NCI-H748 treated with DMSO at 0.1 percent for 48 hours (cell line): Measurements from ENCODE around the gene GSC.
A peak's percentile ranks its signal among the peaks of the same experiment; 100 is the strongest.
"Not testable (repeated sequence)": the region's sequence is repeated elsewhere in the genome, so short reads cannot be mapped to it uniquely, and the experiment has no call there.

Source experiments
- DNase-seq: peaks from one replicate; lab custom pipeline; 2025; lab: John Stamatoyannopoulos, UW

Gene GSC

DNA sequence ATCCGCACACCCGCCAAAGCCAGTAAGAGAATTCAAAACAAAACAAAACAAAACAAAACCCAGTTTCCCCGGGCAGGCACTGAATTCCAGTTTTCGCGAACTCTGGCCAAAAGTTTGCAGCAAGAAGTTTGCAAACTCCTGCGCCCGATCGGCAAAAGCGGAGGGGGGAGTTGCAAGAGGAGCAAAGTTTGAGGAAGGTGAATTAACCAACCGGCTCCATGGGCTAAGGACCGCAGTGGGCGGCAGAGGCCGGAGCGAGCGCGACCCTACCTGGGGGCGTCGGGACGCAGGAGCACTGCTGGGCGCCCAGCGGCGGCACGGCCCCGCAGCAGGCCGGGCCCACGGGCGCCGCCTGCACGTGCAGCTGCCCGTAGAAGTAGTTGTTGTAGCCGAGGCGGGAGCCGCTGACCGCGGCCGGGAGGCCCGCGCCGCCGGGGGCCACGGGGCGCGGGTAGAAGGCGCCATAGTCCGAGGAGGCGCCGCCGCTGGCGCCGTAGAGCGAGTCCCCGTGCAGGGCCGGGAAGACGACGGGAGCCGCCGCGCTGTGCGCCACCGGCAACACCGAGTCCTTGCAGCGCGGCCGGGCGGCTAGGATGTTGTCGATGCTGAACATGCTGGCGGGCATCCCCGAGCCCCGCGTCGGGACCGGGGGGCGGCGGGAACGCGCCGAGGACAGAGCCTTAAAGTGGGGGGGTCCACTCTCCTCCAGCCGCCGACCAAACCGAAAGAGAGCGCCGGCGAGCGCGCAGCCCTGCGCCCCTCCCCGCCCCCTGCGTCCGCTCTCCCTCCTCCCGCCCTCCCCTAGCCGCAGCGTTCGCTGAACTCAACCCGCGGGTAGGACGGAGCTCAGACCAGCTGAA is at the start of gene GSC:
Gene GSC, minus strand, starts transcription at position 723 of the 860 bp plus-strand sequence. Its CDS starts 98 bp downstream, at position 625.
- peak; percentile 59 for DNase-seq

DNA sequence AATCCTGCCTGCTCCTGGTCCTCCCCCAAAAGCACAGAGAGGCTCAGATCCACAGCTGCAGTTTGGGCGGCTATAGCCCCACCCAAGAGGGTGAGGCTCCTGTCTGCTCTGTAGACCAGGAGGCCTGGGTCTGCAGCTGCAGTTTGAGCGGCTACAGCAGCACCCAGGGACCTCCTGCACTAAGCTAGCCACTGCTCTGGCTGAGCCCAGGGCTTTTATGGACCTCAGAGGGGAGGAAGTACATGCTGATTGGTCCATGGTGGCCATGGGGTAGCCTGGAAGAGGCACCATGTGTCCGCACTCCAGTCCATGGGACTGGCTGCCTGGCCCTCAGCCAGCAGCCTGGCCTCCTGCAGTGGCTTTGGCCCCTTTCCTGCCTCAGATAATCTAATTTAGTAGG is 49.6 kb upstream of the GSC start:
- DNase-seq = no peak

DNA sequence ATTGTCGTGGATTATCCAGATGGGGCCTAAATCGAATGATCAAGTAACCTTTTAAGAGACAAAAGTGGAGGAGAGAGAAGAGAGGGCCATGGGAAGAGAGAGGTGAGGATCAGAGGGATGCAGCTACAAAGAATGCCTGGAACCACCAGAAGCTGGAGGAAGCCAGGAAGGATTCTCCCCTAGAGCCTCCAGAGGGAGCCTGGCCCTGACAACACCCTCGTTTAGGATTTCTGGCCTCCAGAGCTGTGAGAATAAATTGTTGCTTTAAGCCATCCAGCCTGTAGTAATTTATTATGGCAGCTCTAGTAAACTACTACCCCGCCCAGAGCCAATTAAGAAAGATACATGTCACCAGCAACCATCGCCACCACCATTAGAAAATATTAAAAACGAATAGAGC is 46.2 kb upstream of the GSC start:
- DNase-seq = no peak

DNA sequence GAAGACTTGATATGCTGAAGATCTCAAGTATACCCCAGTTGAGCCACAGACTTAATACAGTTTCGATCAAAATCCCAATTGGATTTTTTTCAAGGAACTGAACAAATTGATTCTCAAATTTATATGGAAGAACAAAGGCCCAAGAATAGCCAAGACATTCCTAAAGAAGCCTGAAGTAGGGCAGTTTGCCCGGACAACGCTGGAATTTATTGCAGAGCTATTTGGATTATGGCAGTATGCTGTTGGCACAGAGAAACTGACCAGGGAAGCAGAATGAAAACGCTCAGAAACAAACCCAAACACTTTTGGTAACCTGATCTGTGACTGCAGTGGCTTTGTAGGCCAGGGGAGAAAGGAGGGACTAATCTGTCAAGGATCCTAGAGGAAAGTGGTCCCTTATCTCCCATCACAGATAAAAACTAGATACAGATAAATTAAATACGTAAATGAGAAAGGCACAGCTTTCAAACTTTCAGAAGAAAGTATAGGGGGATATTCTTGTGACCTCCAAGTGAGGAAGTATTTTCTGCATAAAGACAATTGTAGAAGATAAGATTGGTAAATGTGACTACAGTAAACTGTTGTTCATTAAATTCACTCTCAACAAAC is 35.9 kb upstream of the GSC start:
- no peak for DNase-seq

DNA sequence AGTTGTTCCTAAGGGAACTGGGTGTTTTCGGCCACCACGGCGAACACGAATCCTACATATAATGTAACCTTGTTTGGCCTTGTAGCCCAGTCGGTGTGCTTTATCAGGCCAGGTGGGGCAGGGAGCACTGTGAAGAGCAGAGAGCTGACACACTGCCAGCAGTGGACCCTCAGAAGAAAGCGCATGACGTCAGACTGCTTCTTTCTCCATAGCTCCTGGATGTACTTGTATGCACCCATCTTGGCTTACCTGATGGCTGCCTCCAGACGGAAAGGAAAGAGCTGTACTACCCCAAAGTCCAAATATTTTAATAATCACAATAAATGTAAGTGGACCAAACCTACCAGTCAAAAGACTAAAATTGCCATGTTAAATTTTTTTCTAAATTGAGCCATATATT is 31.3 kb upstream of the GSC start:
- no peak for DNase-seq

DNA sequence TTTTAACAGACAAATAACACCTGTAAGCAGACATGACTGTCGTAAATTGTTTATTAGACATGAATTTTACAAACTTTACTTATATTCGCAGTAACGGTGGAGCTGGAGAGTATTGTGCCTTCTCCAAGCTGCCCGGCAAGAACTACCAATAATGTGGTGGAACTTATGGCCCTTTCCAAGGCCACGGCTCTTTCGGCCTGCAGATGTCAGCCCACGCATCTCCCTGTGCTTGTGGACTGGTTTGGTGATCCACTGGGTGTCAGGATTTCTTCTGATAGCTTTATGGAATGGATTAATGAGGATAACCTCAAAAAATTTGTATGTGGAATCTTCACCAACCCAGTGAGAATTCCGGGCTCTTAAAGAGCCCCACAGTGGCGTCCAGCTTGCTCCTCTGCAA is 30.9 kb upstream of the GSC start:
- DNase-seq = not testable (repeated sequence)

DNA sequence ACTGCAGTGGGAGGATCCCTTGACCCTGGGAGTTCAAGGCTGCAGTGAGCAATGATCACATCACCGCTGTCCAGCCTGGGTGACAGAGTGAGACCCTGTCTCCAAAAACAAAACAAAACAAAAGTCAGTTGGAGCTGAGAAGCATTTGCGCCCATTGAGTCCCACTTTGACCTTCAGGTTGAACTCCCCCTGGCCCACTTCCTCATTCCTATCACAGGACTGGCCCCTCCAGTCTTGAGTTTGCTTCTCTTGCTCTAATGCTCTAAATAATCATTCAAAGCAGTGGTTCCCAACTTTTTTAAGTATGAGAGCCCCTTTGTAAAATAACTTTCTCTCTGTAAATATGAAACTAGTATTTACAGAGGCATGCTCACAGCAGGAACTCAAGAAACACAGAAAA is 28.0 kb upstream of the GSC start:
- no peak for DNase-seq

DNA sequence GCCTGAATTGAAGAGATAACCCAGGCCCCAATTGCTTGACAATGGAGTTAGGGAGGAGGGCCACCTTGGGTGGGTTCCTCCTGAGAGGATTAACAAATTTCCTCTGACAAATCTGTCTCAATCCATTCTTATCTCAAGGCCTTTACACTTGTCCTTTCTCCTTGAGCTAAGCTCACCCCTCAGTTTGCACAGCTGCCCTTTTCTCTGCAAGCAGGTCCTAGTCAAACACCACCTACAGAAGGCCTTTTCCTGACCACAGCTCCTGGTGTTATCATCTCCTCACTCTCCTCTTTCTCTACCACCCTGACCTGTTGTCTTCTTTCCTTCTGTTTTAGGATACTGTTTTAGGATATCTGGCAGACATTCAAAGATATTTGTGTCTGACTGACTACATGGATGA is 26.4 kb upstream of the GSC start:
- no peak for DNase-seq

DNA sequence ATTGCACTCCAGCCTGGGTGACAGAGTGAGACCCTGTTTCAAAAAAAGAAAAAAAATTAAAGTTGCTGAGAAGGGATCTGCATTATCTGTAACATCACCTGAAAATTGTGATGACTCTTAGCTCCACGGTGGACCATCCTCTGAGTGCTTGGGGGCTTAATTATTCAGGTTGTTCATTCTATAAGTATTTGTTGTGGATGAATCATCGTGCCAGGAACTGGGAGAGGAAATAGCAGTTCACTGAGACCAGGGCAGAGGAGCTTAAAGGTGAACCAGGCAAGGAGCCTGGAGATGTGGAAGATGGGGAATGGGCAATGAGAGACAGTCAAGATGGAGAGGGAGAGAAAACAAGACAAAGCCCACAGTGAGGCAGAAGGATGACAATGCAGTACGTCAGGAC is 25.5 kb upstream of the GSC start:
- no peak for DNase-seq

DNA sequence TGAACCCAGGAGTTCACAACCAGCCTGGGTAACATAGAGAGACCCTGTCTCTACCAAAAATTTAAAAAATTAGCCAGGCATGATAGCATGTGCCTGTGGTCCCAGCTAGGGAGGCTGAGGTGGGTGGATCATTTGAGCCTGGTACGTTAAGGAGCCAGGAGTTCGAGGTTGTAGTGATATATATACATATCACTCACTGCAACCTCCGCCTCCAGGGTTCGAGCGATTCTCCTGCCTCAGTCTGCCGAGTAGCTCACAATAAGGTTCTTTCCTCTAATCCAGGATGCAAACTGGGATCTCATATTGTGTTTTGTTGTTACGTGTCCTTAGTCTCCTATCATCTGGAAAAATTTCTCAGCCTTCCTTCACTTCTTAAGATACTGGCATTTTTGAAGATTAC is 24.0 kb upstream of the GSC start:
- no peak for DNase-seq

DNA sequence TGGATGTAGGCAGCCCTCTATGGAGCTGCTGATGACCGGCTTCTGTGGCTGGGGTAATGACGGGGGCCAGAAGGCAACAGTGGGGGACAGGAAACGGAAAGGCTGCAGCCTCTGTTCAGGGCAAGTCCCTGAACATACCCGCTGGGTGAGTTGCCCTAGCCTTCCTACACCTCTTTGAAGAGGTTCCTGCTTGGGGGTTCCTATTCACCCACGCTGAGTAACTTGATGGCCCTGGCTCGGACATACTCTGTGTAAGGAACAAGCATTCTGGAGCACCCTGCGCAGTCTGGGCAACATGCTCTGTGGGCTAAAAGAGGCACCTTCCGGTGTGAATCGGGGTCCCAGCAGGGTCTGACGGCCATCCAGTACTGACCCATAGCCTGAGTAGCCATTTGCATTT is 17.7 kb upstream of the GSC start:
- no peak for DNase-seq

DNA sequence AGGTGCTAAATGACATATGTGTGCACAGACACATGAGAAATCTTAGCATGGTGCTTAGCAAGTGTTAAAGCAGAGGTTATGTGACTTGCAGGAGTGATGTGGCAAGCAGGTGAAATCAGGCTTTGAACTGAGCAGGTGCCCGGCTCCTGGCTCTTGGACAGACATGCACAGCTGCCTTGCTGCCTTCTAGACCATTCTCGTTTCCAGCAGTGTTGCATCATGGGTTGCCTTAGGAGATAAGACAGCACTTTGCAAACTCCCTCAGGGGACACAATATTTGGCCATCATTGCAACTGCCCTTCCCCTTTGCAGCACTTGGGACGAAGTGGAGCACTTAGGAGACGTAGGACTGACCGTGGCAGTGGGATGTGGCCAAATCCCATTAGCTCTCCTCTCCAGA is 17.2 kb upstream of the GSC start:
- no peak for DNase-seq

DNA sequence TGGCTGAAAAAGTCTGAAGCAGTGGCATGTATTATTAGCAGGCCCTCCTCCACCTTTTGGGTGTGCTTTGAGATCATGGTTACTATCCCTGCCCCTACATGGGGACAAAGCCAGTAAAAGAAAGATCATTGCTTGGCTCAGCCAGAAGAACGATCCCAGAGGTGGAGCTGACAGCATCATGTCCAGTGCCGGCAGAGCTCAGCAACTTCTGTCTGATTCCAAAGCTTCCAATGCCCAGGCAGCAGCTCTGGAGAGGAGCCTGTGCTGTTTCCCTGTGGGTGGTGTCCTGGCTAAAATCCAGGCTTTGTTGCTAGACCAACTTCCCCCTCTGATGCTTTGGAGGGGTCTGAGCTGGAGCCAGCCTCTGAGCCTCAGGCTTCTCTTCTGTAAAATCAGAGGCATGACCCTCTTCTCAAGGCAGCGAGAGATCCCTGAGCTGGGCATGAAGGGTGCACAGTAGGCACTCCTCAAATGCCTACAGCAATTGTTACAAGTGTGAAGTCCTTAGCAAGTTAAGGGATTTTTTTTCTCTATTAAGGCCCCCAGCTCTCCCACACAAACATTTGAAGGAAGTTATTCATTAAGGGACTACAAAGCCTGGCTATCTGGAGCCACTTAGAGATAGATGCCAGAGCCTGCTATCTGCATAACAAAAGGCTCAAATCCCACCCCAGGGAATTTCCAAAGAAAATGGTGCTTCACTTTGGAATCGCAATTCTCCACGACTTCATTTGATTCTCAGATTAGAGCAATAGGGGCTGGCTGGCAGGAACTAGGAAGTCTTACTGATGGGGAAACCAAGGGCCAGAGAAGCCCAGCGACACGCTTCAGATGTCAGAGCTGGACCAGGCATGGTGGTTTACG is 10.9 kb upstream of the GSC start:
- DNase-seq = no peak

DNA sequence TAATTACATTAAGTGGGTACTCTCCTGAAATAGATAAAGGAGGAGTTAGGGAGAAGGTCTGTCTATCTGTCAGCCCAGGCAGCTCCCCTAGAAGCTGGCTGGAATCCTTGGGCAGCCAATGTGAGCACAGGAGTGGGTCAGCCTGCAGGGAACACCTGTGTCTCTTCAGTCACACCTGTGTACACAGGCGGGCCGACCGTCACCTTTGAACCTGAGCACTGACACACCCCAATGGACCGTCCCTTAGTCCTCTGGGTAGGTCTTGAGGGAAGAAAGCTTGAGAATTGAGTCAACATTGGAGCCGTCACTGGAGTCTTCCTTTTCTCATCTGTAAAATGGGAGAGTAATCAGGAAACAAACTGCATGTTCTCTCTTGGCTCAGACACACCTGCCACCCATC is 9.8 kb upstream of the GSC start:
- no peak for DNase-seq

DNA sequence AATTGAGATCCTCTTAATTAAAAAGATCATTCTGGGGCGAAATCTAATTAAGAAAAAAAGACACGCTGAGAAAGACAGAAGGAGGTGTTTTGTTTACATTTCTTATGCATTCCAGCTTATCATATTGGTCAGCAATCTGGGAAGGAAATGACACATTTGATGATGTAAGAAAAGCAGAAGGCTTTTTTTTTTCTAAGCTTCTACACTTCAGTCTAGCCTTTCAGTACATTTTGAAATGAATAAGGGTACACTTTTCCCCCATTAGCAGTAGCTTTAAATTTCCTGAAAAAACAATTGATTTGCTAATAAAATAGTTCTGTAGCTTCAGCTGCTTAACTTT is 5.9 kb upstream of the GSC start:
- DNase-seq = no peak

DNA sequence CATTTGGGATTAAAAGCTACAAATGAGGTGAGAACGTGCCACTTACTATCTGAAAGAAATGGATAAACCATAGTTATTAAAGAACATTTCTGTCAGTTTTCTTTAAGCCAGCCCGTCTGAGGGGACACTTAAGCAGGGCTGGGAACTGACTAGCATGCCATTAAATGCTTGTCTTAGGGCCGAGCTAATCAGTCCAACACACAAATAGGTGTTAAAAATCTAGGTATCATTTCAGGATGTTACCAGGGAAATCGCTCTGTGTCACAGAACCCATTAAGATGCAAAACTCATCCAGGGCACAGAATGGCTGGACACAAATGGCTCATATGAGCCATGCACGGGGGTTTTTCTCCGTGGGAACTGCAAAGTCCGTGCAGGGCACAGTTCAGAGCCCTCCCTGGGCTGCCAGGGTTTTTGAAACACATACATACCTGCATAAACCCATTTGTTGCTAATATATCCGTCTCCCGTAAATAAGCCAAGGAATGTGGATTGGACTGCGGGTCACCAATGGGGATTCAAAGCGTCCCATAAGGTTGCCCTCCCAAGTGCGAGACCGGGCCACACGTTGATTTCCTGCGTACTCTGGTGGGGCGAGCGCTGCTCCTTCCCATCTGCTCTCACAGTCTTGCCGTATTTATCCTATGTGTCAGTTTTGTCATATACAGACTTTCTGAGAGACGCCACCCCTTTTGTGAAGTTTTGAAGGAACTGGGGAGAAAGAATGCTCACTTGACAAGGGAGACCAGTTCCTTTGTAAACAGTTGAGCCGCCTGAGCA is 5.4 kb upstream of the GSC start:
- no peak for DNase-seq

DNA sequence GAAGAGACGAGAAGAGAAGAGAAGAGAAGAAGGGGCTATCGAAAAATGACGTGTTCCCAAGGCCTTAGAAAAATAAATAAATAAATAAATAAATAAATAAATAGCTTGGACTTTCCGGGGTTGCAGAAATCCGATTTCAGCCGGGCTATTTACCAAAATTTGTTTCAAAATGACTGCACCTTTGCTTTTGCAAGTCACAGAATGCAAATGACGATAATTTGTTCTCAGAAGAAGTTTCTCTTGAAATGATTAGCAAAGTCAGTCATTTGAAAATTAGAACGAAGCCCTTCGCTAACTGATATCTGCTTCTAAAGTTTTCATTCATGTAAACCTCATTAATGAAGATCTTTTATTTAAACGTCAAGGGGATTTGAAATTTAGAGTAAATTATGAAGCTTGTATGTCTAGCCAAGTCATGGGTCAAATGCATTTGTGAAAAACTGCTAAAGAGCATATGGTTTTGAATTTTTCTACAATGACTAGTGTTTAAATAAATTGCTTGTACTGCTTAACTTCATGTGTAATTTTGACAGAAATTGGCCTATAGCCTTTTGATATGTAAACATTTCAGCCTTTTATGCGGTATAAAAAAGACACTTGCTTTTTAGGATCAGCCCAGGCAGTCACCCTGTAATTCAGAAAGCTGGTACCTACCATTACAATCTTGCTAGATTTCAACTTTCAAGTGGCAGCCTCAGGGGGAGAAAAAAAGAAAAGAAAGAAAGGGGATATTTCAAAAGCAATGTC is 4.6 kb upstream of the GSC start:
- no peak for DNase-seq

DNA sequence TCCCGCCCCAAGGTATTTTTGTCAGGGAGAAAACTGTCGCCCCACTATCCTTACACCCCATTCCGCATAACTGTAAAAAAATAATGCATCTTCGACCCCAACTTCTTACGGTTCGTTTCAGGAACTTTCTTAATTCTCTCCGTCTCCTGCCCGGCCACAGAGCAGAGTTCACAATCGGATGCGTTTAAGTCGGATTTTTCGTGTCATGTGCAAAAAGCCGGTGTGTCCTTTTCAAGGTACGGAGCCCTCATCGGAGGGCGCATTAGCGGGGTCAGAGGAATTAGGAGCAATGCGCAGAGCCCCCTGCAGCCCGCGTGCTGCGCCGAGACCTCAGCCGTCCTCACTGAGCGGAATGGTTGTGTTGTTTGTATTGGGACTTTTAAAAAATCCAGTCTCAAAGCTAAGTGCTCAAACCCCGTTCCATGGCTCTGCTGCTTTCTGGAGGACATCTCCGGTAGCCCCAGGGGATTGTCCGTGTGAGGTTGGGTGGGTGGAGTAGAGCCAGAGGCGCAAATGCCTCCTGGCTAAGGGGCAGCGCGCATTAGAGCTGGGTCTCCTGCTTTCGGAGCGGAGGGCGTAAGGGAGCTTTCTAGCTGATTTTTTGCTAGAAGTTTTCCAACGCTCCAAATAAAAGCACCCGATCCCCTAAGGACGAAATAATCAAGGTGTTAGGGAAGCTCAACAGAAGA is 3.9 kb upstream of the GSC start:
- DNase-seq = no peak

DNA sequence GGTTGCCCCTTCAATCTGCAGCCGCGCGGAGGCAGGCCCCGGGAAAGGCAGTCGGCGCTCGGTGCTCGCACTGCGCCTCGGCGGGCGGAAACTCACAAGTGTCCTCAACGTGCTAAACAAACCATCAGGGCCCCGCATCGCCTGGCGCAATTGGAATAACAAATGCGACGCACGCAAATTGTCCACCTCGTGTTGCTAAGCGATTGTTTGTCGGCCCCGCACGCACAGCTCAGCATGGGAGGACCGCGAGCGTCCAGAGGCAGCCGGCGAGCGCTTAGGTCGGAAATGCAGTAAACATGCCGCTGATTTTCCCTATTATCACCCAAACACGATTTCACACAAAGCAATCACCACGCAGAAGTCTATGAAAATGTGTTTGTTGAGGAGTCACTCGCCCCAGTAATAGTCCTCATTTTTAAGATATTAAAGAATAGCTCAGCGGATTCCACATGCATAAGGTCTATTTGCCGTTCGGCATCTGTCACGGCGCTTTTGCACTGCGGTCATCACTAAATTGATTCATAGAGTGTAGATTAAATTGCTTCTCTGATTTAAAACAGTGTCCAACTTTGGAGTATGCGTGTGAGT is 3.2 kb upstream of the GSC start:
- DNase-seq = no peak

DNA sequence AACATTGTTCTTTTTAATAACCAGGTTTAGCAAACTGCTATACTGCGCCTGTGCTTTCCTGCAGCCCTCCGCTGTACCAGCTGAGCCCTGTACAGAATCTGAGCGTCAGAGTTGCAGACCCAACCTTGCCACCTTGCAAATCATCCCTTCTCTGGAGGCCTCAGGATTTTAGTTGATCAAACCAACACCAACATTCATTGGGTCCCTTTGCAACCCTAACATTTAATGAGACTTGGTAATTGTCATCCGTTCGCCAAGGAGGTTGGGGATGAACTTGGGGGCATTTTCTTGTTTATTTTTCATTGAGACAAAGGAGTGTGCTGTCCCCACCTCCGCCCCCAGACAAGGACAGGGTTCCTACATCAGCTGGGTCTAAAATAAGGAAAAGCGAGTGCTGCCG is 2.6 kb upstream of the GSC start:
- no peak for DNase-seq
